ENCODE results near the gene VWA8. TPM values are rescaled to one million over a fixed set of nuclear protein-coding genes. Genes with fewer than 3 reads are reported as not detected.

VWA8 gene
- total and polyA plus RNA-seq, 7 experiments from 2014 or later: 4.8 to 26.3 (median 21.6) TPM

DNA sequence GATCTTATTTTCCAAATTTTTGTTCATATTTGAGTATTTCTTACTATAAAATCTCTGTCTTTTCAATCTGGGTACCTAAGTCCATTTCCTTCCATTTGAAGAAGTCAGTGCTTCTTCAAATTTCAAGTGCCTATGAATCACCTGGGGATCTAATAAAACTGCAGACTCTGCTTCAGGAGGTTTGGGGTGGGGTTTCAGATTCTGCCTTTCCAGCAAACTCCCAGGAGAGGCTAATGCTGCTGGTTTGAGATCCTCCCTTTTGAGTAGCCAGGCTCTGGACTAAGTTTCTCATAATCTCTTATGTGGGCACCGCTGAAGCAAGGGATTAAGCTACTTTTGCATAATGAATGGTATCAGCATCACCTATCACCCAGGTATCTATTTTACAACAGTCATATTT lies 261.1 kb downstream of the VWA8 start:
- Histone ChIP-seq H3K9me3 (ENCODE audit: control insufficient read depth in 2 of 3, low read length in 3 of 3) (no peaks in the 10 kb centered on the region), H3K27ac (ENCODE audit: low read depth, low read length) (no peak overlapping the region), H3K4me3 (ENCODE audit: low read length) (no peak overlapping the region), H3K36me3 (ENCODE audit: control insufficient read depth in 2 of 3, insufficient read depth in 3 of 3, low read length in 3 of 3) (peaks cover 0 to 10% (median 6%) of the 10 kb centered on the region in 3 experiments), H3K4me1 (ENCODE audit: control insufficient read depth in 2 of 2, insufficient read depth in 2 of 2, low read length in 2 of 2) (no peaks in the 10 kb centered on the region), H3K27me3 (ENCODE audit: control insufficient read depth in 2 of 2, insufficient read depth in 2 of 2, low read length in 2 of 2) (no peaks in the 10 kb centered on the region)
- H3K4me3 Mint-ChIP-seq: no peak overlapping the region
- no peaks in the 10 kb centered on the region for H3K27me3 Mint-ChIP-seq
- H3K9me3 Mint-ChIP-seq: no peaks in the 10 kb centered on the region
- ChIA-PET CTCF (no interaction called here), POLR2A (interaction anchor here (0.8 kb wide), 1 partner anchor 324 kb away, joined by 3 read pairs; no protein-coding TSS in a partner anchor)
- peaks cover 0 to 6% (median 0%) of the 10 kb centered on the region in 7 donors for H3K4me1 Mint-ChIP-seq
- DNase-seq (no peak), ATAC-seq (no peak)
- no peak overlapping the region for H3K27ac Mint-ChIP-seq
- peaks cover 11 to 46% (median 23%) of the 10 kb centered on the region in 5 donors for H3K36me3 Mint-ChIP-seq
- intact Hi-C loops (cut with micrococcal nuclease): no loop called here

DNA sequence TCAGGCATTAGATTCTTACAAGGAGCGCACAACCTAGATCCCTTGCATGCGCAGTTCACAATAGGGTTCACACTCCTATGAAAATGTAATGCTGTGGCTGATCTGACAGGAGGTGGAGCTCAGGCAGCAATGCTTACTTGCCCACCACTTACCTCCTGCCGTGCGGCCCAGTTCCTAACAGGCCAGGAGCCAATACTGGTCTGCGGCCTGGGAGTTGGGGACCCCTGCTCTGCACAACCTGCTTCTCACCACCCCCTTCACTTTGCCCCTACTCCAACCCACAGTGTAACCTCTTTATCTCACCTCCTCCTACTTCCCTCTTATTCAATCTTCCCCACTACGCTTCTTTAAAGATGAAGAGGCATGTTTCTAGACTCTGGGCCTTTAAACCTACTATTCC lies 263.3 kb downstream of the VWA8 start:
- H3K4me1 ChIP-seq (ENCODE audit: control insufficient read depth in 2 of 2, insufficient read depth in 2 of 2, low read length in 2 of 2): no peaks in the 10 kb centered on the region
- no peaks in the 10 kb centered on the region for H3K27me3 Mint-ChIP-seq
- peaks cover 11 to 51% (median 24%) of the 10 kb centered on the region in 5 donors for H3K36me3 Mint-ChIP-seq
- H3K27ac Mint-ChIP-seq: no peak overlapping the region
- ATAC-seq (no peak), DNase-seq (no peak)
- ChIA-PET POLR2A (no interaction called here), CTCF (no interaction called here)
- no peak overlapping the region for H3K4me3 ChIP-seq (ENCODE audit: low read length)
- H3K27me3 ChIP-seq (ENCODE audit: control insufficient read depth in 2 of 2, insufficient read depth in 2 of 2, low read length in 2 of 2): no peaks in the 10 kb centered on the region
- intact Hi-C loops (cut with micrococcal nuclease): no loop called here
- H3K4me3 Mint-ChIP-seq: no peak overlapping the region
- H3K36me3 ChIP-seq (ENCODE audit: control insufficient read depth in 2 of 3, insufficient read depth in 3 of 3, low read length in 3 of 3): peaks cover 0 to 10% (median 6%) of the 10 kb centered on the region in 3 experiments
- no peaks in the 10 kb centered on the region for H3K9me3 ChIP-seq (ENCODE audit: control insufficient read depth in 2 of 3, low read length in 3 of 3)
- H3K4me1 Mint-ChIP-seq: peaks cover 0 to 6% (median 0%) of the 10 kb centered on the region in 7 donors
- H3K9me3 Mint-ChIP-seq: no peaks in the 10 kb centered on the region
- no peak overlapping the region for H3K27ac ChIP-seq (ENCODE audit: low read depth, low read length)

GRCh38 chr13:41696163-41697003 lies 264.5 kb downstream of the VWA8 start:
- peaks cover 0 to 6% (median 0%) of the 10 kb centered on the region in 7 donors for H3K4me1 Mint-ChIP-seq
- intact Hi-C loops (cut with micrococcal nuclease): no loop called here
- H3K9me3 Mint-ChIP-seq: no peaks in the 10 kb centered on the region
- POLR2A ChIA-PET: no interaction called here
- no peaks in the 10 kb centered on the region for H3K4me1 ChIP-seq (ENCODE audit: control insufficient read depth in 2 of 2, insufficient read depth in 2 of 2, low read length in 2 of 2)
- no peaks in the 10 kb centered on the region for H3K27me3 ChIP-seq (ENCODE audit: control insufficient read depth in 2 of 2, insufficient read depth in 2 of 2, low read length in 2 of 2)
- no peak overlapping the region for H3K4me3 Mint-ChIP-seq
- peaks cover 11 to 55% (median 31%) of the 10 kb centered on the region in 5 donors for H3K36me3 Mint-ChIP-seq
- H3K36me3 ChIP-seq (ENCODE audit: control insufficient read depth in 2 of 3, insufficient read depth in 3 of 3, low read length in 3 of 3): peaks cover 0 to 10% (median 6%) of the 10 kb centered on the region in 3 experiments
- no peak overlapping the region for H3K27ac ChIP-seq (ENCODE audit: low read depth, low read length)
- ATAC-seq (no peak), DNase-seq (no peak)
- no peaks in the 10 kb centered on the region for H3K27me3 Mint-ChIP-seq
- H3K9me3 ChIP-seq (ENCODE audit: control insufficient read depth in 2 of 3, low read length in 3 of 3): no peaks in the 10 kb centered on the region
- CTCF ChIA-PET: no interaction called here
- H3K27ac Mint-ChIP-seq: peak overlapping the region in 1 of 9 donors; percentile 56
- no peak overlapping the region for H3K4me3 ChIP-seq (ENCODE audit: low read length)

DNA sequence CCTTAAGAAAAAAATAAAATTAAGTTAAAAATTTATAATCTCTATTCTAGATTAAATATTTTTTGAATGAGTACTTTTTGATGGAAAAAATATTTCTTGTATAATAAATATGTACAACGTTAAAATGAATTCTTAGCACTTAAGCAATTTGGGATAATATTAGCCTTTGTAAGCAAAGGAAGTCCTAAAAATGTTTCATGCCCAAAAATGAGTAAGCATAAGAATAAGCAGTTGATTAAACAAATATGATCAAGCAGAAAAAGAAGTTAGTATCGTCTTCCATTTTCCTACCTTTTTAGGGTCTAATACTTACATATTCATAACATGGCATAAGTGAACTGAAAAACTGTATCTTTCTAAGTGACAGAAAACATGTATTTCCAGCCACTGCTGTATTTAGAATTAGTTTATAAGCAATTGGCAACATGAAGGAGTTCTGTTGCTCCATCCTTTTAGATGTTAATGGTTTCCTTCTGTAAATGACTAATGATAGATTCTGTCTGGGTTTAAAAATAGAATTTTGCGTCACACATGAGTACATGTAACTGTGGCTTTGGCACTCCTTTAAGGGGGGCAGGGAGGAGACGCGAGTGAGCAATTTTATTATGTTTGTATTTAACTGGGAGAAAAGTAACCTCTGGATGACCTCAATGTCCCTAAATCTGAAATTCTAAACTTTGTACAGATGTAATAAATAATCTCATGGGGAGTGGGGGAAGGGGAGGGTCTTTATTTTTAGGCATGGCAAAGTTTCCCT lies 266.2 kb downstream of the VWA8 start:
- DNase-seq (no peak), ATAC-seq (peak; percentile 70)
- POLR2A ChIA-PET: no interaction called here
- Mint-ChIP-seq H3K36me3 (peaks cover 11 to 63% (median 39%) of the 10 kb centered on the region in 5 donors), H3K4me3 (no peak overlapping the region), H3K27ac (no peak overlapping the region), H3K27me3 (no peaks in the 10 kb centered on the region), H3K4me1 (peaks cover 0 to 6% (median 0%) of the 10 kb centered on the region in 7 donors), H3K9me3 (no peaks in the 10 kb centered on the region)
- H3K27ac ChIP-seq (ENCODE audit: low read depth, low read length): no peak overlapping the region
- no peak overlapping the region for H3K4me3 ChIP-seq (ENCODE audit: low read length)
- no peaks in the 10 kb centered on the region for H3K27me3 ChIP-seq (ENCODE audit: control insufficient read depth in 2 of 2, insufficient read depth in 2 of 2, low read length in 2 of 2)
- intact Hi-C loops (cut with micrococcal nuclease): no loop called here
- H3K36me3 ChIP-seq (ENCODE audit: control insufficient read depth in 2 of 3, insufficient read depth in 3 of 3, low read length in 3 of 3): peaks cover 0 to 22% (median 10%) of the 10 kb centered on the region in 3 experiments
- CTCF ChIA-PET: interaction anchor here (0.8 to 2.5 kb wide), 2 partner anchors 27 to 413 kb away, joined by 3 to 6 read pairs; no protein-coding TSS in a partner anchor
- H3K9me3 ChIP-seq (ENCODE audit: control insufficient read depth in 2 of 3, low read length in 3 of 3): no peaks in the 10 kb centered on the region
- no peaks in the 10 kb centered on the region for H3K4me1 ChIP-seq (ENCODE audit: control insufficient read depth in 2 of 2, insufficient read depth in 2 of 2, low read length in 2 of 2)

DNA sequence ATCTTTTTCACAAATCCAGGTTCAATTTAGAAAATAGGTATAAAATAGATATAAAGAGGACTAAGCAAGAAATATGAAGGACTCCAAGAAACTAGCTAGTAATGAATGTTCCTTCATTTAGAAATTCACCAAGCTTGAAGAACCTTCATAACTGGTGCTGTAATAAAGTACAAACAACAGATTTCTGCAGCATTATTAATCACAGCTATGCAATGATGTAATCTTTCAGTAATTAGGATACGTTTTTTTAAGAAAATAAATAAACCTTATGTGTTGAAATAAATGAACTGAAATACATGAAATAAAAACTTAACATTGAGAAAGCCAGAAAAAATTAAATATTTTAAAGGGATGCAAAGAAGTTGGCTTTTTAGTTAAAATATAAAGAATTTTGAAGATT lies 267.5 kb downstream of the VWA8 start:
- CTCF ChIA-PET: interaction anchor here (0.5 to 2.5 kb wide), 3 partner anchors 26 to 414 kb away, joined by 3 to 6 read pairs (median 3); no protein-coding TSS in a partner anchor
- DNase-seq (no peak), ATAC-seq (no peak)
- H3K36me3 Mint-ChIP-seq: peaks cover 8 to 64% (median 42%) of the 10 kb centered on the region in 5 donors
- POLR2A ChIA-PET: no interaction called here
- Histone ChIP-seq H3K27me3 (ENCODE audit: control insufficient read depth in 2 of 2, insufficient read depth in 2 of 2, low read length in 2 of 2) (no peaks in the 10 kb centered on the region), H3K36me3 (ENCODE audit: control insufficient read depth in 2 of 3, insufficient read depth in 3 of 3, low read length in 3 of 3) (peaks cover 0 to 17% (median 0%) of the 10 kb centered on the region in 3 experiments), H3K27ac (ENCODE audit: low read depth, low read length) (no peak overlapping the region), H3K4me1 (ENCODE audit: control insufficient read depth in 2 of 2, insufficient read depth in 2 of 2, low read length in 2 of 2) (no peaks in the 10 kb centered on the region), H3K9me3 (ENCODE audit: control insufficient read depth in 2 of 3, low read length in 3 of 3) (no peaks in the 10 kb centered on the region), H3K4me3 (ENCODE audit: low read length) (no peak overlapping the region)
- no peak overlapping the region for H3K4me3 Mint-ChIP-seq
- peaks cover 0 to 6% (median 0%) of the 10 kb centered on the region in 7 donors for H3K4me1 Mint-ChIP-seq
- no peak overlapping the region for H3K27ac Mint-ChIP-seq
- H3K9me3 Mint-ChIP-seq: no peaks in the 10 kb centered on the region
- intact Hi-C loops (cut with micrococcal nuclease): no loop called here
- H3K27me3 Mint-ChIP-seq: no peaks in the 10 kb centered on the region

DNA sequence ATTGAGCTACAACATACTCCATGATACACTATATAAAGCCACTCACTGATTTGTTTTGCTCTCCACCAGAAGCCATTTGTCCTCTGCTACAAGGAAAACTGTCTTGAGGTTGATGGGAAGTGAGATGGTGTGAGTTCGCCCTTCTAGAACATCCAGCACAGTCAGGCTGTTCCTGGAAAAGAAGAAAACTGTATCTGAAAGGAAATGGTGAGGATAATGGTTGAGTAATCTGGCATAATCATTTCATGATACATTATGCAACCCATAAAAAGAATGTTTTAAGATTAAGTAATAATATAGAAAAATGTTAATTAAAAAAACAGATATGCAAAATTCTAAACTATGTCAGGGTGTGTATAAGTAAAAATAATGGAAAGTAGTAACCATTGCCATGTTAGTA lies 269.6 kb downstream of the VWA8 start:
- ChIA-PET POLR2A (interaction anchor here (0.6 kb wide), 1 partner anchor 138 kb away, joined by 3 read pairs; no protein-coding TSS in a partner anchor), CTCF (interaction anchor here (0.6 kb wide), 1 partner anchor 37 kb away, joined by 3 read pairs; no protein-coding TSS in a partner anchor)
- H3K36me3 Mint-ChIP-seq: peaks cover 3 to 54% (median 43%) of the 10 kb centered on the region in 5 donors
- no peak overlapping the region for H3K27ac Mint-ChIP-seq
- Histone ChIP-seq H3K4me3 (ENCODE audit: low read length) (no peak overlapping the region), H3K9me3 (ENCODE audit: control insufficient read depth in 2 of 3, low read length in 3 of 3) (no peaks in the 10 kb centered on the region), H3K27me3 (ENCODE audit: control insufficient read depth in 2 of 2, insufficient read depth in 2 of 2, low read length in 2 of 2) (no peaks in the 10 kb centered on the region), H3K36me3 (ENCODE audit: control insufficient read depth in 2 of 3, insufficient read depth in 3 of 3, low read length in 3 of 3) (peaks cover 0 to 17% (median 0%) of the 10 kb centered on the region in 3 experiments), H3K27ac (ENCODE audit: low read depth, low read length) (no peak overlapping the region), H3K4me1 (ENCODE audit: control insufficient read depth in 2 of 2, insufficient read depth in 2 of 2, low read length in 2 of 2) (no peaks in the 10 kb centered on the region)
- H3K9me3 Mint-ChIP-seq: no peaks in the 10 kb centered on the region
- H3K4me1 Mint-ChIP-seq: no peaks in the 10 kb centered on the region
- H3K27me3 Mint-ChIP-seq: no peaks in the 10 kb centered on the region
- no peak overlapping the region for H3K4me3 Mint-ChIP-seq
- intact Hi-C loops (cut with micrococcal nuclease): no loop called here
- ATAC-seq: no peak
- DNase-seq: no peak
